Retina (tissue), 1 donor: Measurements from ENCODE around the gene KIF5A.
"Not testable (repeated sequence)": the region's sequence is repeated elsewhere in the genome, so short reads cannot be mapped to it uniquely, and the experiment has no call there.

Source experiments
- DNase-seq: peaks from one replicate; pipeline ENCODE4 v3.0.0-alpha.2; 2016

The KIF5A gene

GRCh38 chr12:57558864-57559263, 9.0 kb downstream of the KIF5A start:
- DNase-seq = no peak

GRCh38 chr12:57560516-57560915, 10.7 kb downstream of the KIF5A start:
- DNase-seq = no peak

GRCh38 chr12:57561117-57561516, 11.3 kb downstream of the KIF5A start:
- not testable (repeated sequence) for DNase-seq

GRCh38 chr12:57563358-57563757, 13.5 kb downstream of the KIF5A start:
- DNase-seq = no peak

- DNase-seq = no peak
These were observed 14.4 kb downstream of the KIF5A start for GRCh38 chr12:57564178-57564740.

- DNase-seq = no peak
These were observed 19.0 kb downstream of the KIF5A start for GRCh38 chr12:57568838-57569237.

GRCh38 chr12:57569858-57570257, 20.0 kb downstream of the KIF5A start:
- no peak for DNase-seq

- DNase-seq = not testable (repeated sequence)
These were observed 20.6 kb downstream of the KIF5A start for GRCh38 chr12:57570438-57570837.

- no peak for DNase-seq
These were observed 22.3 kb downstream of the KIF5A start for GRCh38 chr12:57571926-57572762.

- DNase-seq = no peak
These were observed 25.0 kb downstream of the KIF5A start for GRCh38 chr12:57574795-57575194.

- no peak for DNase-seq
These were observed 26.1 kb downstream of the KIF5A start for GRCh38 chr12:57575771-57576612.

GRCh38 chr12:57576613-57577160, 26.8 kb downstream of the KIF5A start:
- DNase-seq = no peak

GRCh38 chr12:57577981-57578758, 28.3 kb downstream of the KIF5A start:
- DNase-seq = no peak

GRCh38 chr12:57579011-57579410, 29.2 kb downstream of the KIF5A start:
- DNase-seq = no peak

GRCh38 chr12:57579677-57580465, 30.0 kb downstream of the KIF5A start:
- DNase-seq = no peak

GRCh38 chr12:57580466-57580795, 30.6 kb downstream of the KIF5A start:
- no peak for DNase-seq

GRCh38 chr12:57581802-57582201, 32.0 kb downstream of the KIF5A start:
- DNase-seq = no peak

GRCh38 chr12:57582440-57582839, 32.6 kb downstream of the KIF5A start:
- DNase-seq = no peak

- peak; percentile 74 for DNase-seq
These were observed 33.4 kb downstream of the KIF5A start for GRCh38 chr12:57583008-57583831.

GRCh38 chr12:57584050-57584449, 34.2 kb downstream of the KIF5A start:
- no peak for DNase-seq

GRCh38 chr12:57584690-57585089, 34.8 kb downstream of the KIF5A start:
- no peak for DNase-seq
